WTC11 (cell line): Measurements from ENCODE around the gene TFPT. TPM values are rescaled to one million over a fixed set of nuclear protein-coding genes. Genes with fewer than 3 reads are reported as not detected.

Experiments
- ATAC-seq: fragments of 200-7000 bp; cut with Tn5 transposase; 2 replicates; pipeline ENCODE4 v1.10.0; 2021; ENCODE audit warnings: mild to moderate bottlenecking, moderate library complexity
- CTCF ChIA-PET: fragments of 300-600 bp; sonication (Branson Sonifier 250); formaldehyde crosslinking; loops from one replicate; lab custom pipeline; 2021; ENCODE audit warnings: antibody characterized with exemption; lab: Charles Lee
- POLR2A ChIA-PET: fragments of 350-600 bp; sonication (Branson Sonifier 250); formaldehyde crosslinking; loops from one replicate; lab custom pipeline; 2021; ENCODE audit warnings: antibody characterized with exemption; lab: Charles Lee
- DNase-seq: peaks from one replicate; pipeline ENCODE4 v3.0.0; 2021; ENCODE audit warnings: low spot score
- H3K27ac Mint-ChIP-seq: 2 replicates; pipeline ENCODE4 v1.8.0; 2021; ENCODE audit warnings: mixed read lengths
- H3K27me3 Mint-ChIP-seq: 2 replicates; pipeline ENCODE4 v1.8.0; 2021; ENCODE audit warnings: low read depth, mild to moderate bottlenecking, moderate library complexity, mixed read lengths
- H3K36me3 Mint-ChIP-seq: 2 replicates; pipeline ENCODE4 v1.8.0; 2021; ENCODE audit warnings: mixed read lengths
- H3K4me1 Mint-ChIP-seq: 2 replicates; pipeline ENCODE4 v1.8.0; 2022; ENCODE audit warnings: mixed read lengths
- H3K4me3 Mint-ChIP-seq: 2 replicates; pipeline ENCODE4 v1.8.0; 2021; ENCODE audit warnings: mild to moderate bottlenecking, moderate library complexity, mixed read lengths
- H3K9me3 Mint-ChIP-seq: 2 replicates; pipeline ENCODE4 v1.8.0; 2021; ENCODE audit warnings: mixed read lengths
- ATF3 ChIP-seq: sonication (generic); formaldehyde crosslinking; conservative IDR thresholded peaks from 2 replicates; pipeline ENCODE4 v1.8.1; 2022; ENCODE audit warnings: mild to moderate bottlenecking, missing genetic modification reagents
- CREB1 ChIP-seq: sonication (generic); formaldehyde crosslinking; IDR thresholded peaks from 2 replicates; pipeline ENCODE4 v1.8.0; 2023; ENCODE audit warnings: mild to moderate bottlenecking, missing genetic modification reagents
- ELF4 ChIP-seq: sonication (generic); formaldehyde crosslinking; IDR thresholded peaks from 2 replicates; pipeline ENCODE4 v1.8.1; 2022; ENCODE audit warnings: low read depth, mild to moderate bottlenecking, moderate library complexity, missing genetic modification reagents
- GABPB1 ChIP-seq: sonication (generic); formaldehyde crosslinking; IDR thresholded peaks from 2 replicates; pipeline ENCODE4 v1.8.1; 2023; ENCODE audit warnings: mild to moderate bottlenecking, missing genetic modification reagents
- HMGA2 ChIP-seq: fragments of 250-450 bp; sonication (Bioruptor Pico); IDR thresholded peaks from 2 replicates; pipeline ENCODE4 v1.4.0; 2021; ENCODE audit warnings: mild to moderate bottlenecking, moderate library complexity
- MXD4 ChIP-seq: fragments of 250-450 bp; sonication (Bioruptor Pico); IDR thresholded peaks from 2 replicates; pipeline ENCODE4 v1.8.0; 2021; ENCODE audit warnings: mild to moderate bottlenecking, moderate library complexity, borderline replicate concordance
- RORB ChIP-seq: fragments of 250-450 bp; sonication (Bioruptor Pico); IDR thresholded peaks from 2 replicates; pipeline ENCODE4 v1.9.0; 2021; ENCODE audit warnings: mild to moderate bottlenecking
- SMAD3 ChIP-seq: sonication (generic); formaldehyde crosslinking; IDR thresholded peaks from 2 replicates; pipeline ENCODE4 v1.8.0; 2022; ENCODE audit warnings: missing genetic modification reagents, mild to moderate bottlenecking, borderline replicate concordance
- ZNF317 ChIP-seq: sonication (generic); formaldehyde crosslinking; IDR thresholded peaks from 2 replicates; pipeline ENCODE4 v1.8.1; 2023; ENCODE audit warnings: low read depth, mild to moderate bottlenecking, moderate library complexity, missing genetic modification reagents, borderline replicate concordance
- ZNF423 ChIP-seq: fragments of 250-450 bp; sonication (Bioruptor Pico); IDR thresholded peaks from 2 replicates; pipeline ENCODE4 v2.1.2; 2022; ENCODE audit warnings: mild to moderate bottlenecking, moderate library complexity
- total RNA-seq: library from RNA; stranded (reverse); gene quantifications from 3 replicates; pipeline ENCODE4 v1.2.3, GENCODE V29; 2021
- TF ChIP-seq, protein P1 (sequence below): fragments of 250-450 bp; sonication (Bioruptor Pico); IDR thresholded peaks from 2 replicates; pipeline ENCODE4 v2.1.2; 2022; ENCODE audit warnings: mild to moderate bottlenecking, moderate library complexity
- TF ChIP-seq, protein P2 (sequence below): fragments of 200-600 bp; IDR thresholded peaks from 2 replicates; pipeline ENCODE4 v1.8.0; 2022; ENCODE audit warnings: antibody characterized with exemption
- TF ChIP-seq, protein P3 (sequence below): sonication (generic); formaldehyde crosslinking; IDR thresholded peaks from 2 replicates; pipeline ENCODE4 v1.8.0; 2023; ENCODE audit warnings: mild to moderate bottlenecking, missing genetic modification reagents
- TF ChIP-seq, protein P4 (sequence below): sonication (generic); formaldehyde crosslinking; IDR thresholded peaks from 2 replicates; pipeline ENCODE4 v1.8.1; 2023; ENCODE audit warnings: mild to moderate bottlenecking, moderate library complexity, missing genetic modification reagents

The TFPT gene
- total RNA-seq, 1 experiment from 2014 or later = 24.6 TPM

DNA sequence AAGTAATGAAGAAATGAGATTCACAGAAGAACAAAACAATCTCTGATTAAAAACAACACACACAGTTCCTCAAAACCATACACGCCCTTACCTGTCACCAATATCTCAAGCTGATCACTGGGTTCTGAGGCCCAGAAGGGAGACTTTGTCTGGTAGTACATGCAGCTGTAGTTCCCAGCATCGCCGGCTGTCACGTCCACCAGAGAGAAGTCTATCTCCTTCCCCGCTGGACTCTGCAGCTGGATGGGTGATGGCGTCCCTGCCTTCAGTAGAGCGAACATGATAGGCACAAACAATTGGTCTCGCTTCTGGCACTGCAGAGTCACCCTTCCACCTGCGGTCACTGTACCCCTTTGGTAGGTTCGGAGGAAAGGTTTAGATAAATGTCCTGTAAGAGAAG lies 41.6 kb downstream of the TFPT start (continued):
- TF ChIP-seq, protein P1, sequence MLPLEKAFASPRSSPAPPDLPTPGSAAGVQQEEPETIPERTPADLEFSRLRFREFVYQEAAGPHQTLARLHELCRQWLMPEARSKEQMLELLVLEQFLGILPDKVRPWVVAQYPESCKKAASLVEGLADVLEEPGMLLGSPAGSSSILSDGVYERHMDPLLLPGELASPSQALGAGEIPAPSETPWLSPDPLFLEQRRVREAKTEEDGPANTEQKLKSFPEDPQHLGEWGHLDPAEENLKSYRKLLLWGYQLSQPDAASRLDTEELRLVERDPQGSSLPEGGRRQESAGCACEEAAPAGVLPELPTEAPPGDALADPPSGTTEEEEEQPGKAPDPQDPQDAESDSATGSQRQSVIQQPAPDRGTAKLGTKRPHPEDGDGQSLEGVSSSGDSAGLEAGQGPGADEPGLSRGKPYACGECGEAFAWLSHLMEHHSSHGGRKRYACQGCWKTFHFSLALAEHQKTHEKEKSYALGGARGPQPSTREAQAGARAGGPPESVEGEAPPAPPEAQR (CRISPR knock-in tag) = no peak
- no peak for TF ChIP-seq ELF4
- TF ChIP-seq CREB1 (CRISPR knock-in tag) = no peak
- no peak for TF ChIP-seq ZNF423 (CRISPR knock-in tag)
- TF ChIP-seq, protein P2, sequence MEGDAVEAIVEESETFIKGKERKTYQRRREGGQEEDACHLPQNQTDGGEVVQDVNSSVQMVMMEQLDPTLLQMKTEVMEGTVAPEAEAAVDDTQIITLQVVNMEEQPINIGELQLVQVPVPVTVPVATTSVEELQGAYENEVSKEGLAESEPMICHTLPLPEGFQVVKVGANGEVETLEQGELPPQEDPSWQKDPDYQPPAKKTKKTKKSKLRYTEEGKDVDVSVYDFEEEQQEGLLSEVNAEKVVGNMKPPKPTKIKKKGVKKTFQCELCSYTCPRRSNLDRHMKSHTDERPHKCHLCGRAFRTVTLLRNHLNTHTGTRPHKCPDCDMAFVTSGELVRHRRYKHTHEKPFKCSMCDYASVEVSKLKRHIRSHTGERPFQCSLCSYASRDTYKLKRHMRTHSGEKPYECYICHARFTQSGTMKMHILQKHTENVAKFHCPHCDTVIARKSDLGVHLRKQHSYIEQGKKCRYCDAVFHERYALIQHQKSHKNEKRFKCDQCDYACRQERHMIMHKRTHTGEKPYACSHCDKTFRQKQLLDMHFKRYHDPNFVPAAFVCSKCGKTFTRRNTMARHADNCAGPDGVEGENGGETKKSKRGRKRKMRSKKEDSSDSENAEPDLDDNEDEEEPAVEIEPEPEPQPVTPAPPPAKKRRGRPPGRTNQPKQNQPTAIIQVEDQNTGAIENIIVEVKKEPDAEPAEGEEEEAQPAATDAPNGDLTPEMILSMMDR = no peak
- no peak for TF ChIP-seq RORB

DNA sequence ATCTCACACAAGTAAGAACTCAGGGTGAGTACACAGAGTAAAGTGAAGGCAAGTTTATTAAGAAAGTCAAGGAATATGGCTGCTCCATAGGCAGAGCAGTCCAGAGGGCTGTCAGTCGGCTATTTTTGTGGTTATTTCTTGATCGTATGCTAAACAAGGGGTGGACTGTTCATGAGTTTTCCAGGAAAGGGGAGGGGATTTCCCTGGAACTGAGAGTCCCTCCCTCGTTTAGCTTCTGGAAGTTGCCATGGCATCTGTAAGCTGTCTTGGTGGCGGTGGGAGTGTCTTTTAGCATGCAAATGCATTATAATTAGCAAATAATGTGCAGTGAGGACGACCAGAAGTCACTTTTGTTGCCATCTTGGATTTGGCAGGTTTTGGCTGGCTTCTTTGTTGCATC lies 46.0 kb downstream of the TFPT start:
- ChIA-PET POLR2A (interaction anchor here (0.6 kb wide), 1 partner anchor 8 kb away, joined by 7 read pairs; no protein-coding TSS in a partner anchor), CTCF (interaction anchor here (0.5 kb wide), 1 partner anchor 29 kb away, joined by 3 read pairs; no protein-coding TSS in a partner anchor)
- H3K4me3 Mint-ChIP-seq = no peak overlapping the region
- H3K36me3 Mint-ChIP-seq = 0 out of 2 replicates have a peak, but pooled peaks cover 4% of the 10 kb centered on the region
- H3K9me3 Mint-ChIP-seq = peaks cover 12% of the 10 kb centered on the region
- ATAC-seq = no peak
- TF ChIP-seq ZNF317 (CRISPR knock-in tag) (no peak), HMGA2 (CRISPR knock-in tag) (no peak), ATF3 (CRISPR knock-in tag) (no peak), MXD4 (CRISPR knock-in tag) (no peak), GABPB1 (CRISPR knock-in tag) (no peak), SMAD3 (no peak)
- TF ChIP-seq, protein P3, sequence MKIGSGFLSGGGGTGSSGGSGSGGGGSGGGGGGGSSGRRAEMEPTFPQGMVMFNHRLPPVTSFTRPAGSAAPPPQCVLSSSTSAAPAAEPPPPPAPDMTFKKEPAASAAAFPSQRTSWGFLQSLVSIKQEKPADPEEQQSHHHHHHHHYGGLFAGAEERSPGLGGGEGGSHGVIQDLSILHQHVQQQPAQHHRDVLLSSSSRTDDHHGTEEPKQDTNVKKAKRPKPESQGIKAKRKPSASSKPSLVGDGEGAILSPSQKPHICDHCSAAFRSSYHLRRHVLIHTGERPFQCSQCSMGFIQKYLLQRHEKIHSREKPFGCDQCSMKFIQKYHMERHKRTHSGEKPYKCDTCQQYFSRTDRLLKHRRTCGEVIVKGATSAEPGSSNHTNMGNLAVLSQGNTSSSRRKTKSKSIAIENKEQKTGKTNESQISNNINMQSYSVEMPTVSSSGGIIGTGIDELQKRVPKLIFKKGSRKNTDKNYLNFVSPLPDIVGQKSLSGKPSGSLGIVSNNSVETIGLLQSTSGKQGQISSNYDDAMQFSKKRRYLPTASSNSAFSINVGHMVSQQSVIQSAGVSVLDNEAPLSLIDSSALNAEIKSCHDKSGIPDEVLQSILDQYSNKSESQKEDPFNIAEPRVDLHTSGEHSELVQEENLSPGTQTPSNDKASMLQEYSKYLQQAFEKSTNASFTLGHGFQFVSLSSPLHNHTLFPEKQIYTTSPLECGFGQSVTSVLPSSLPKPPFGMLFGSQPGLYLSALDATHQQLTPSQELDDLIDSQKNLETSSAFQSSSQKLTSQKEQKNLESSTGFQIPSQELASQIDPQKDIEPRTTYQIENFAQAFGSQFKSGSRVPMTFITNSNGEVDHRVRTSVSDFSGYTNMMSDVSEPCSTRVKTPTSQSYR = no peak
- TF ChIP-seq, protein P1 (CRISPR knock-in tag) = no peak
- TF ChIP-seq, protein P4, sequence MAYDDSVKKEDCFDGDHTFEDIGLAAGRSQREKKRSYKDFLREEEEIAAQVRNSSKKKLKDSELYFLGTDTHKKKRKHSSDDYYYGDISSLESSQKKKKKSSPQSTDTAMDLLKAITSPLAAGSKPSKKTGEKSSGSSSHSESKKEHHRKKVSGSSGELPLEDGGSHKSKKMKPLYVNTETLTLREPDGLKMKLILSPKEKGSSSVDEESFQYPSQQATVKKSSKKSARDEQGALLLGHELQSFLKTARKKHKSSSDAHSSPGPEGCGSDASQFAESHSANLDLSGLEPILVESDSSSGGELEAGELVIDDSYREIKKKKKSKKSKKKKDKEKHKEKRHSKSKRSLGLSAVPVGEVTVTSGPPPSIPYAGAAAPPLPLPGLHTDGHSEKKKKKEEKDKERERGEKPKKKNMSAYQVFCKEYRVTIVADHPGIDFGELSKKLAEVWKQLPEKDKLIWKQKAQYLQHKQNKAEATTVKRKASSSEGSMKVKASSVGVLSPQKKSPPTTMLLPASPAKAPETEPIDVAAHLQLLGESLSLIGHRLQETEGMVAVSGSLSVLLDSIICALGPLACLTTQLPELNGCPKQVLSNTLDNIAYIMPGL (CRISPR knock-in tag) = no peak
- TF ChIP-seq, protein P2 = no peak
- peaks cover 2% of the 10 kb centered on the region; the same call in 1 of the 2 replicates for H3K27me3 Mint-ChIP-seq
- H3K27ac Mint-ChIP-seq = no peak overlapping the region
- DNase-seq = no peak
- no peaks in the 10 kb centered on the region for H3K4me1 Mint-ChIP-seq
